HG03460 (cell line): ENCODE measurements around the gene DZANK1.
A peak's percentile ranks its signal among the peaks of the same experiment; 100 is the strongest.
"Not testable (repeated sequence)": the region's sequence is repeated elsewhere in the genome, so short reads cannot be mapped to it uniquely, and the experiment has no call there.

ENCODE experiments used
- ATAC-seq: cut with Tn5 transposase; IDR thresholded peaks from one replicate; pipeline ENCODE4 v1.9.1; 2021; ENCODE audit not compliant: unreplicated experiment

Gene DZANK1

GRCh38 chr20:18440403-18440802 lies 26.4 kb downstream of the DZANK1 start:
- no peak for ATAC-seq

GRCh38 chr20:18436847-18437246 lies 30.0 kb downstream of the DZANK1 start:
- ATAC-seq = no peak

- no peak for ATAC-seq
Observed at GRCh38 chr20:18431206-18431605, 35.6 kb downstream of the DZANK1 start.

GRCh38 chr20:18430172-18430826 lies 36.5 kb downstream of the DZANK1 start:
- ATAC-seq = no peak

GRCh38 chr20:18428490-18429173 lies 38.2 kb downstream of the DZANK1 start:
- no peak for ATAC-seq

- ATAC-seq = no peak
Observed at GRCh38 chr20:18427214-18427613, 39.6 kb downstream of the DZANK1 start.

- no peak for ATAC-seq
Observed at GRCh38 chr20:18421608-18422007, 45.2 kb downstream of the DZANK1 start.

GRCh38 chr20:18416486-18416885 lies 50.3 kb downstream of the DZANK1 start:
- ATAC-seq = no peak

- no peak for ATAC-seq
Observed at GRCh38 chr20:18414140-18414539, 52.7 kb downstream of the DZANK1 start.

GRCh38 chr20:18412221-18412901 lies 54.5 kb downstream of the DZANK1 start:
- peak; percentile 46 for ATAC-seq

- no peak for ATAC-seq
Observed at GRCh38 chr20:18405826-18406225, 61.0 kb downstream of the DZANK1 start.

- no peak for ATAC-seq
Observed at GRCh38 chr20:18404172-18404571, 62.7 kb downstream of the DZANK1 start.

GRCh38 chr20:18403269-18403668 lies 63.6 kb downstream of the DZANK1 start:
- no peak for ATAC-seq

- no peak for ATAC-seq
Observed at GRCh38 chr20:18401305-18401704, 65.5 kb downstream of the DZANK1 start.

GRCh38 chr20:18400460-18400859 lies 66.4 kb downstream of the DZANK1 start:
- no peak for ATAC-seq

GRCh38 chr20:18398713-18399112 lies 68.1 kb downstream of the DZANK1 start:
- not testable (repeated sequence) for ATAC-seq

- no peak for ATAC-seq
Observed at GRCh38 chr20:18397030-18397429, 69.8 kb downstream of the DZANK1 start.

- no peak for ATAC-seq
Observed at GRCh38 chr20:18395544-18395943, 71.3 kb downstream of the DZANK1 start.

- no peak for ATAC-seq
Observed at GRCh38 chr20:18394363-18394762, 72.5 kb downstream of the DZANK1 start.

GRCh38 chr20:18391686-18392085 lies 75.1 kb downstream of the DZANK1 start:
- no peak for ATAC-seq

- ATAC-seq = no peak
Observed at GRCh38 chr20:18390201-18390600, 76.6 kb downstream of the DZANK1 start.

- no peak for ATAC-seq
Observed at GRCh38 chr20:18388860-18389259, 78.0 kb downstream of the DZANK1 start.
